Measurements from ENCODE around the gene PGM1. TPM values are rescaled to one million over a fixed set of nuclear protein-coding genes. Genes with fewer than 3 reads are reported as not detected.
A peak's percentile ranks its signal among the peaks of the same experiment; 100 is the strongest.

PGM1 gene
- total RNA-seq, 4 donors from 2014 or later: 37.1 to 84.1 (median 63.2) TPM

DNA sequence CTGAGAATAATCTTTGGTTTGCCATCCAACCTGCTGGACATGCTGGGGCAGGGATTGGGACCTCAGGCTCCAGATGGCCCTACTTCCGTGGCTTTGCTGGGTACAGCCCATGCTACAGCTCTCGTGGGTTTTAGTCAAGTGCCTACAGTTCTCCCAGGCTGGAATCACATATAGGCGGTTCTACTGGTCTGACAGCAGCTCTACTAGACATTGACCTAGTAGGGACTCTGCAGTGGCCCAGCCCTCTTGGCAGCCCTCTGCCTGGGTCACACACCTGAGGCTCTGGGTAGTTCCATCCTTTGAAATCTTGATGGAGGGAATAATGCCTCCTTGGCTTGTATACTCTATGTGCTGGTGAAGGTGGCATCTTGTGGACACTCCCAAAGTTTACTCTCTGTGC is 72.2 kb downstream of the PGM1 start:
- Histone ChIP-seq H3K27ac (no peak overlapping the region), H3K4me1 (peaks cover 11 to 14% of the 10 kb centered on the region in 2 donors), H3K27me3 (no peaks in the 10 kb centered on the region), H3K4me3 (replicated peaks in 1 of 3) (no peak overlapping the region), H3K36me3 (no peaks in the 10 kb centered on the region), H3K9me3 (no peaks in the 10 kb centered on the region)
- DNase-seq: no peak
- intact Hi-C loops (cut with DNase I): no loop called here
- TF ChIP-seq, protein P1, sequence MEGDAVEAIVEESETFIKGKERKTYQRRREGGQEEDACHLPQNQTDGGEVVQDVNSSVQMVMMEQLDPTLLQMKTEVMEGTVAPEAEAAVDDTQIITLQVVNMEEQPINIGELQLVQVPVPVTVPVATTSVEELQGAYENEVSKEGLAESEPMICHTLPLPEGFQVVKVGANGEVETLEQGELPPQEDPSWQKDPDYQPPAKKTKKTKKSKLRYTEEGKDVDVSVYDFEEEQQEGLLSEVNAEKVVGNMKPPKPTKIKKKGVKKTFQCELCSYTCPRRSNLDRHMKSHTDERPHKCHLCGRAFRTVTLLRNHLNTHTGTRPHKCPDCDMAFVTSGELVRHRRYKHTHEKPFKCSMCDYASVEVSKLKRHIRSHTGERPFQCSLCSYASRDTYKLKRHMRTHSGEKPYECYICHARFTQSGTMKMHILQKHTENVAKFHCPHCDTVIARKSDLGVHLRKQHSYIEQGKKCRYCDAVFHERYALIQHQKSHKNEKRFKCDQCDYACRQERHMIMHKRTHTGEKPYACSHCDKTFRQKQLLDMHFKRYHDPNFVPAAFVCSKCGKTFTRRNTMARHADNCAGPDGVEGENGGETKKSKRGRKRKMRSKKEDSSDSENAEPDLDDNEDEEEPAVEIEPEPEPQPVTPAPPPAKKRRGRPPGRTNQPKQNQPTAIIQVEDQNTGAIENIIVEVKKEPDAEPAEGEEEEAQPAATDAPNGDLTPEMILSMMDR (IDR thresholded peaks at IDR 0.05): no peak
- TF ChIP-seq POLR2A (IDR thresholded peaks at IDR 0.05): no peak
- WGBS, 2 donors: 93 to 94% methylated on average over 3 of the region's 3 CpGs

DNA sequence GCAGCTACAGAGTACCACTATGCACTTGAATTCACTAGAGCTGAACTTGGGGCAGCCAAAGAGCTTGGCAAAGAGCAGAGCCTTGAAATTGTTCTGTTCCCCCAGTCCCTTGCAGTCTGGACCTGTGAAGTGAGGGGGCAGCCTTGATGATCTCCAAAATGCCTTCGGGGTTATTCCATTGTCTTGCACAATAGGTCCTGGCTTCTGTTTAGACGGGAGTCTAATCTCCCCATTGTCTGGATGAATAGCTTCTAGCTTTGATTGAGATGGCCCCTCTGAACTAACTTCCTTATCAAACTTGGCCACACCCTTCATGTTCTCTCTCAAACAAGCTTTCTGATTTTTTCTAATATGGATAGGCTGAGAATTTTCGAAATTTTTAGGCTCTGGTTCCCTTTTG is 72.6 kb downstream of the PGM1 start:
- H3K27me3 ChIP-seq: no peaks in the 10 kb centered on the region
- no peaks in the 10 kb centered on the region for H3K36me3 ChIP-seq
- no peak overlapping the region for H3K27ac ChIP-seq
- DNase-seq: no peak
- no peaks in the 10 kb centered on the region for H3K9me3 ChIP-seq
- WGBS, 2 donors: 80 to 84% methylated on average over 3 of the region's 3 CpGs
- H3K4me1 ChIP-seq: peaks cover 11 to 14% of the 10 kb centered on the region in 2 donors
- intact Hi-C loops (cut with DNase I): no loop called here
- no peak overlapping the region for H3K4me3 ChIP-seq (replicated peaks in 1 of 3)
- TF ChIP-seq, protein P1 (IDR thresholded peaks at IDR 0.05): no peak
- no peak for TF ChIP-seq POLR2A (IDR thresholded peaks at IDR 0.05)

DNA sequence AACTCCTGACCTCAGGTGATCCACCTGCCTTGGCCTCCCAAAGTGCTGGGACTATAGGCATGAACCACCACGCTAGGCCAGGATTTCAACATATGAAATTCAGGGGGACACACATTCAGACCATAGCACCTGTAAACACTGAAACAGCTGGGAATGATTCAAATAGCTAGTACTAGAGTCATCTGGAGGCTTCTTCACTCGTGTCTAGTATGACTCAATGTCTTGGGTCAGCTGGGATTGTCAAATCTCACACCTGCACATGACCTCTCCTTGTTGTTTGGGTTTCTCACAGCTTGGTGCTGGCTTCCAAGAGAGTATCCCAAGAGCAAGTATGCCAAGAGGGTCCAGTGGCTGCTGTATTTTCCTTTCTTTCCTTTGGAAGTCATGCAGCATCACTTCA is 75.1 kb downstream of the PGM1 start:
- no peak for TF ChIP-seq POLR2A (IDR thresholded peaks at IDR 0.05)
- TF ChIP-seq, protein P1 (IDR thresholded peaks at IDR 0.05): no peak
- intact Hi-C loops (cut with DNase I): no loop called here
- Histone ChIP-seq H3K27me3 (no peaks in the 10 kb centered on the region), H3K9me3 (no peaks in the 10 kb centered on the region), H3K4me3 (replicated peaks in 1 of 3) (no peak overlapping the region), H3K36me3 (no peaks in the 10 kb centered on the region), H3K4me1 (peaks cover 11 to 14% of the 10 kb centered on the region in 2 donors), H3K27ac (peak overlapping the region in 1 of 3 donors; percentile 76)
- WGBS, 2 donors: 86 to 89% methylated on average over 1 to 2 of the region's 2 CpGs
- no peak for DNase-seq

DNA sequence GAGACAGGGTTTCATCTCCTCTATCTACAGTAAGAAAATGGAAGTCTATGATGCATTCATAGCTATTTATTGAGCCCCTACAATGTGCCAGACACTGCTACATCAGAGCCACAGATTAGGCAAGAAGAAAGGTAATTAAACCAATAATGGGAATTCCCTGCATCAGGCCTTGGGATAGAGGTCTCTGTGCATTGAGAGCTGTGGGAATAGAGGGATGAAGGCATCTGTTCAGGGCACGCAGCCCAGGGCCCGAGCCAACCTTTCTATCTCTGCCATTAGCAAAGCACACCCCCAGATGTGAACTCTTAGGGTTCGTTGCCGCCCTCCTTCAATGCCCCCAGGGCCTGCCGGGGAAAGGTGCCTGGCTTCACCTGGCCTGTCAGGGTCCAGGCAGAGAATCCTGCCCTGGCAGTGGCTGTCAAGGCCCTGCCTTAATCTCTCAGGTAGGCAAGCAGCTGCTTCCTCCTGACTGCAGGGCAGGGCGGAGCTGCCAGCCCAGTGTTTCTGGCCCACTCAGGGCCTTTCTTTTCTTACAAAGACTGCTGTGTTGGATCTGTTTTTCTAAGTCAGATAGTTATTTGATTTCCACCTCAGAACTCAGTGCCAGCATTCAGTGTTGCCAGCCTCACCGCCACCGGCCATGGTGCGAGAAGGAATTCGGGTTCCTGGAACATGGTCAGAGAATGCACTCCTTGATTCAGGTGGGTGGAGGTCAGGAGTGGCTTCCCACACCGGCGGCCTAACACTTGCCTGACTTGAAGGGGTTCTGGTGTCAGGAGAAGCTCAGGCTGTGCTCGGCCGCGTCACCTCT is 76.1 kb downstream of the PGM1 start:
- Histone ChIP-seq H3K27ac (peak overlapping the region; percentile 66 to 76 (median 76)), H3K9me3 (no peaks in the 10 kb centered on the region), H3K4me1 (peaks cover 12 to 14% of the 10 kb centered on the region in 2 donors), H3K4me3 (replicated peaks in 1 of 3) (no peak overlapping the region), H3K27me3 (no peaks in the 10 kb centered on the region), H3K36me3 (no peaks in the 10 kb centered on the region)
- WGBS, 2 donors: 57 to 67% methylated on average over 8 to 14 of the region's 15 CpGs
- intact Hi-C loops (cut with DNase I): no loop called here
- TF ChIP-seq, protein P1 (IDR thresholded peaks at IDR 0.05): no peak
- peak in 1 of 2 donors; percentile 21 for TF ChIP-seq POLR2A (IDR thresholded peaks at IDR 0.05)
- DNase-seq: peak; percentile 75 to 78

DNA sequence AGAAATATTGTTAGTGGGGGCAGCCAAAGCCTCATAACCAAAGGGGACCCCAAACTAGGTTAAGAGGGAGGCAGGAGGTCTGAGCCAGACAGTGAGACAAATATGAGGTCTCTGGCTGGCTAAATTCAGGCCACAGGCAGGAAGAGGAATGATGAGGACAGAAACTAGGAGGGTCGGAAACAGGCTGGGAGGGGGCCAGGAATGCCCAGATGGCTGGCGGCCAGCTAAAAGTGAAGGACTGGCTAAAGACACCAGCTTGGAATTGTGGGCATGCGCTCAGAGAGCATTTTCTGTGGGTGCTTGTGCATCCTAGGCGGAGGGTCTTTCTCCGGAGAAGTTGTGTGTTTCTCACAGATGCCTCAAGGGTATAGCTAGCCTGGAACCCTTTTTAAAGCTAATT is 77.0 kb downstream of the PGM1 start:
- H3K27ac ChIP-seq: peak overlapping the region; percentile 66 to 76 (median 76)
- 79 to 83% methylated on average over 5 of the region's 5 CpGs for WGBS, 2 donors
- H3K36me3 ChIP-seq: no peaks in the 10 kb centered on the region
- peak; percentile 51 to 64 for DNase-seq
- TF ChIP-seq, protein P1 (IDR thresholded peaks at IDR 0.05): no peak
- no peak for TF ChIP-seq POLR2A (IDR thresholded peaks at IDR 0.05)
- no peak overlapping the region for H3K4me3 ChIP-seq (replicated peaks in 1 of 3)
- intact Hi-C loops (cut with DNase I): no loop called here
- no peaks in the 10 kb centered on the region for H3K9me3 ChIP-seq
- H3K4me1 ChIP-seq: peaks cover 16 to 20% of the 10 kb centered on the region in 2 donors
- H3K27me3 ChIP-seq: no peaks in the 10 kb centered on the region

Data from thyroid gland (tissue), 4 donors.